Hematopoietic multipotent progenitor cell treated with erythropoietin and hydrocortisone succinate and interleukin-3 and kit ligand, for 6 days (in vitro differentiated cells): ENCODE data around the gene ADAMTS6.

Experiments
- DNase-seq: peaks from one replicate; pipeline ENCODE4 v3.0.0-alpha.2; 2015

The ADAMTS6 gene

DNA sequence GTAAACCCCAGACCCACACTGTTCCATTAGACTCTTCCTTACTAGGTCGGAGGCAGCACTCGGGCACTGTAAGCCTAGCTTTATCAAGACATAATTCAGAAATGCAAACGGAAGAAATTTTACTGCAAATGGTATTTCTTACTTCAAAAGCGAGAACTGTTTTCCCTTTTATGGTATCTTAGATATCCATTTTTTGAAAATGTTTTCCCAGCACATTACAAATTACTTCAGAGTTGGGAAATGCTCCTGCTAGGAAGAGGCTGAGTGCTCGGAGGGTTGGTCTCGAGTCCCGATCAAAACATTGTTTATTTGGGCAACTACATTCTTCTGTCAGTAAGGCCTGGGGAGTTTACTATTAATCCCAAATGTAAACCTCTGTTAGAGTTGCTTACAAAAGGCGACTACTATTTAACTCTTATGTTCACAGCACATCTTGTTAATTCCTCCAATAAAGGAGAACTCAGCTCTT lies 380.1 kb downstream of the ADAMTS6 start:
- no peak for DNase-seq

DNA sequence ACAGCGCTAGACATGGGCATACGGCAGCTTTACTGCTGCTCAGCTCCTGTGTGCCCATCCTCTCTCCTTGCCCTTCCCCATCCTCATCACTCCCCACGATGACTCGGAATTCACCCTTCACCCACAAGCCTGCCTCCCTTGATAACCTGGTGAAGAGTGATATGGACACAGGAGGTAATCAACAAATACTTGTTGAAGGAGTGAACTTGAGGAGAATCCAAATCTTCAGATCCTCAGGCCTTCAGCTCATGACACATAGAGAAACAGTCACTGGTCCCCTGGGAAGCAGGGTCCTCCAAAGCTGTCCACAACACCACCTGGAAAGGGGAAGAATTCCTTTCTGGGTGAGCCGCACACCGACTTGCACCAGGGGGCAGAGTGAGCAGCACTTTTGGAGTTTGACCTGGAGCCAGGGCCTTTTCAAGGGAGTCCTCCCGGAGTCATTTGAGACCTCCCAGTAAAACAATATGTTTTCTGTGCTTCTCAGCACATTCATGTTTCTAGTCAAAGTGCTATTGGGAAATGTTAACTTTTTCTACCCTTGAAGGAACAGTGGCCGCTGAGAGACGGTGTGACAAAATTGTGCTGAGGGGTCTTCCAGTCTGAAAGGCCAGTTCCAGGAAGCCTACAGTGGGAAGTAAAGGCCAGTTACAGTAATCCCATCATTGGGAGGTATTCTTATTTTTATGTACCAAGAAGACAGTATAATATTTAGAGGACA lies 380.6 kb downstream of the ADAMTS6 start:
- DNase-seq, result peak; percentile 66
